Ishikawa (cell line): ENCODE data around the gene GRIA4.

Experiments
- RAD21 ChIP-seq: IDR thresholded peaks from 2 replicates; pipeline ENCODE4 v1.6.1; 2012; ENCODE audit warnings: low read depth
- TEAD4 ChIP-seq: IDR thresholded peaks from 2 replicates; pipeline ENCODE4 v1.6.1; 2012

DNA sequence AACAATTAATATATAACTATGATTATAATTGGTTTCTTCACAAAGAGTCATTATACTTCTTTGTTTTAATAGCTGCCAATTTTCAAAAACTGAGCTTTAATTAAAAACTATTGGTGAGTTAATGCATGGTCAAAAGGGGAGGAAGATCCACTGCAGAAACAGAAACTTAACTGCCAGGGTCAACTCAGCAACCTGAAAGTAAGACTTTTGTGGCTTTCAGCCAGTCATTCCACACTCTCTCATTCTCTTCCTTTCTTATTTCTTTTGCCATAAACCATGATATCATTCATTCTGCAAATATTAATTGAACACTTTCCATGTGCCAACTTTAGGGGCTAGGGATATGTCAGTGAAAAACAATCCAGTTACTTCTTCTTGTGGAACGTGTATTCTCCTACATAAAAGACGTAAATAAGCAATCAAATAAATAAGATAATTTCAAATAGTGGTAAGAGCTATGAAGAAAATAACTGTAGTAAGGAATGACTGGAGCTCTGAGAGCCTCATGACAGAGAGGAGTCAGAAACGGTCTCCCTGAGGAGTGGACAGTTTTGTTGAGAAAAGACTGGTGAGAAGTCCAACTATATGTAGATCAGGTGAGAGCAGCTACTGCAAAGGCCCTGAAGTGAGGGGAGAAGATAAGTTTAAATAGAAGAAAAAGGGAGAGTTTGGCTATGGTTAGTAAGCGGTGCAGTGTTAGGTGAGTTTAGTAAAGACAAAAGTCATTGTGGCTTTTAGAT, 130.5 kb downstream of the GRIA4 start:
- TF ChIP-seq RAD21 = no peak
- TF ChIP-seq TEAD4 = no peak
